NCI-H510A treated with DMSO at 0.1 percent for 48 hours (cell line): Measurements from ENCODE around the gene RBMS1.

Experiments used
- DNase-seq: peaks from one replicate; lab custom pipeline; 2025; lab: John Stamatoyannopoulos, UW

RBMS1 gene

GRCh38 chr2:160253440-160254188 lies 240.0 kb downstream of the RBMS1 start:
- no peak for DNase-seq

GRCh38 chr2:160252900-160253299 lies 240.7 kb downstream of the RBMS1 start:
- no peak for DNase-seq

GRCh38 chr2:160252278-160252887 lies 241.2 kb downstream of the RBMS1 start:
- DNase-seq: peak; percentile 20

GRCh38 chr2:160251569-160251968 lies 242.0 kb downstream of the RBMS1 start:
- no peak for DNase-seq

GRCh38 chr2:160249876-160250275 lies 243.7 kb downstream of the RBMS1 start:
- DNase-seq: no peak

- no peak for DNase-seq
Observed at GRCh38 chr2:160247296-160248035, 246.1 kb downstream of the RBMS1 start.

- no peak for DNase-seq
Observed at GRCh38 chr2:160246356-160246755, 247.3 kb downstream of the RBMS1 start.

- DNase-seq: no peak
Observed at GRCh38 chr2:160245614-160246155, 247.9 kb downstream of the RBMS1 start.

GRCh38 chr2:160242893-160243564 lies 250.6 kb downstream of the RBMS1 start:
- DNase-seq: no peak

GRCh38 chr2:160241251-160242137 lies 252.1 kb downstream of the RBMS1 start:
- no peak for DNase-seq

- DNase-seq: no peak
Observed at GRCh38 chr2:160239436-160239835, 254.2 kb downstream of the RBMS1 start.

- DNase-seq: no peak
Observed at GRCh38 chr2:160238392-160238791, 255.2 kb downstream of the RBMS1 start.

GRCh38 chr2:160232905-160233475 lies 260.6 kb downstream of the RBMS1 start:
- no peak for DNase-seq

GRCh38 chr2:160229591-160229990 lies 264.0 kb downstream of the RBMS1 start:
- DNase-seq: no peak

GRCh38 chr2:160228141-160228917 lies 265.3 kb downstream of the RBMS1 start:
- DNase-seq: no peak

- no peak for DNase-seq
Observed at GRCh38 chr2:160227293-160227915, 266.2 kb downstream of the RBMS1 start.

GRCh38 chr2:160226367-160226766 lies 267.2 kb downstream of the RBMS1 start:
- no peak for DNase-seq

GRCh38 chr2:160225722-160226121 lies 267.9 kb downstream of the RBMS1 start:
- no peak for DNase-seq

- DNase-seq: no peak
Observed at GRCh38 chr2:160224507-160224906, 269.1 kb downstream of the RBMS1 start.

- no peak for DNase-seq
Observed at GRCh38 chr2:160224060-160224459, 269.5 kb downstream of the RBMS1 start.
